Liver (tissue), 9 donors: Measurements from ENCODE around the gene JMJD7. TPM values are rescaled to one million over a fixed set of nuclear protein-coding genes. Genes with fewer than 3 reads are reported as not detected.

Source experiments
- DNase-seq: peaks from one replicate; pipeline ENCODE4 v3.0.0-alpha.2; 2017; ENCODE audit warnings: low spot score
- H3K27ac ChIP-seq, 2 donors: one replicate each; pipeline ENCODE4 v1.7.0; 2013; ENCODE audit warnings: inconsistent platforms in 2 of 2, low read length in 2 of 2, control low read depth in 1 of 2, low read depth in 1 of 2, mild to moderate bottlenecking in 1 of 2
- H3K27me3 ChIP-seq, 4 donors: one replicate each; pipeline versions ENCODE4 v1.6.1 to v1.7.0; 2013; ENCODE audit warnings: low read length in 3 of 4, inconsistent platforms in 1 of 4, mild to moderate bottlenecking in 1 of 4, moderate library complexity in 1 of 4; ENCODE audit not compliant: control insufficient read depth in 4 of 4, insufficient read depth in 4 of 4
- H3K36me3 ChIP-seq, 4 donors: one replicate each; pipeline versions ENCODE4 v1.6.1 to v1.7.0; 2013; ENCODE audit warnings: low read length in 3 of 4, mild to moderate bottlenecking in 3 of 4, low read depth in 1 of 4, moderate library complexity in 1 of 4; ENCODE audit not compliant: control insufficient read depth in 4 of 4, insufficient read depth in 3 of 4
- H3K4me1 ChIP-seq, 4 donors: one replicate each; pipeline versions ENCODE4 v1.6.1 to v1.7.0; 2013; ENCODE audit warnings: low read length in 3 of 4, mild to moderate bottlenecking in 3 of 4, moderate library complexity in 1 of 4; ENCODE audit not compliant: control insufficient read depth in 4 of 4, insufficient read depth in 4 of 4
- H3K4me3 ChIP-seq, 3 donors: one replicate each; pipeline versions ENCODE4 v1.6.1 to v1.7.0; 2013; ENCODE audit warnings: low read length in 3 of 3, control low read depth in 1 of 3, low read depth in 1 of 3, mild to moderate bottlenecking in 1 of 3
- H3K9ac ChIP-seq, 2 donors: one replicate each; pipeline ENCODE4 v1.7.0; 2013; ENCODE audit warnings: low read length in 2 of 2, mild to moderate bottlenecking in 2 of 2, moderate library complexity in 2 of 2, control low read depth in 1 of 2, low read depth in 1 of 2
- H3K9me3 ChIP-seq, 4 donors: one replicate each; pipeline versions ENCODE4 v1.6.1 to v1.7.0; 2013; ENCODE audit warnings: low read length in 3 of 4; ENCODE audit not compliant: control insufficient read depth in 4 of 4
- ATF3 ChIP-seq: IDR thresholded peaks from 2 replicates; pipeline ENCODE4 v1.6.1; 2016; ENCODE audit warnings: antibody characterized with exemption
- EGR1 ChIP-seq, 2 donors: IDR thresholded peaks; 2 replicates each; pipeline ENCODE4 v1.6.1; 2016 to 2018; ENCODE audit warnings: antibody characterized with exemption in 2 of 2, low read depth in 2 of 2
- FOXA1 ChIP-seq: IDR thresholded peaks from 2 replicates; pipeline ENCODE4 v1.6.1; 2016; ENCODE audit warnings: antibody characterized with exemption
- FOXA2 ChIP-seq: IDR thresholded peaks from 2 replicates; pipeline ENCODE4 v1.6.1; 2016; ENCODE audit warnings: antibody characterized with exemption
- GABPA ChIP-seq, 2 donors: IDR thresholded peaks in 1 of 2; conservative IDR thresholded peaks in 1 of 2; 2 replicates each; pipeline ENCODE4 v1.6.1; 2016; ENCODE audit warnings: antibody characterized with exemption in 2 of 2, mild to moderate bottlenecking in 1 of 2, moderate library complexity in 1 of 2
- HNF4A ChIP-seq, 2 donors: conservative IDR thresholded peaks; 2 replicates each; pipeline ENCODE4 v1.6.1; 2016; ENCODE audit warnings: antibody characterized with exemption in 2 of 2, mild to moderate bottlenecking in 2 of 2
- HNF4G ChIP-seq: IDR thresholded peaks from 2 replicates; pipeline ENCODE4 v1.6.1; 2016; ENCODE audit warnings: antibody characterized with exemption
- JUND ChIP-seq, 2 donors: IDR thresholded peaks; 2 replicates each; pipeline ENCODE4 v1.6.1; 2016; ENCODE audit warnings: antibody characterized with exemption in 2 of 2
- MAX ChIP-seq: IDR thresholded peaks from 2 replicates; pipeline ENCODE4 v1.6.1; 2016; ENCODE audit warnings: antibody characterized with exemption
- NR2F2 ChIP-seq: IDR thresholded peaks from 2 replicates; pipeline ENCODE4 v1.6.1; 2016; ENCODE audit warnings: antibody characterized with exemption
- RAD21 ChIP-seq, 2 donors: IDR thresholded peaks; 2 replicates each; pipeline ENCODE4 v1.6.1; 2016; ENCODE audit warnings: antibody characterized with exemption in 2 of 2, mild to moderate bottlenecking in 2 of 2
- REST ChIP-seq: IDR thresholded peaks from 2 replicates; pipeline ENCODE4 v1.6.1; 2016; ENCODE audit warnings: antibody characterized with exemption, mild to moderate bottlenecking
- RXRA ChIP-seq, 2 donors: IDR thresholded peaks; 2 replicates each; pipeline ENCODE4 v1.6.1; 2017 to 2018; ENCODE audit warnings: antibody characterized with exemption in 2 of 2, mild to moderate bottlenecking in 1 of 2
- SP1 ChIP-seq: IDR thresholded peaks from 2 replicates; pipeline ENCODE4 v1.6.1; 2018; ENCODE audit warnings: antibody characterized with exemption, mild to moderate bottlenecking
- YY1 ChIP-seq: IDR thresholded peaks from 2 replicates; pipeline ENCODE4 v1.6.1; 2016; ENCODE audit warnings: antibody characterized with exemption, mild to moderate bottlenecking
- ZBTB33 ChIP-seq: IDR thresholded peaks from 2 replicates; pipeline ENCODE4 v1.6.1; 2016; ENCODE audit warnings: antibody characterized with exemption
- WGBS: extraction: QIAGEN DNeasy Blood & Tissue Kit; methylation state at CpG from one replicate; pipeline ENCODE4 v1.1.7; 2013; 5-methylcytosine and 5-hydroxymethylcytosine counted together
- polyA plus RNA-seq, 2 donors: library from polyadenylated mRNA; stranded (reverse) in 1 of 2; unstranded in 1 of 2; fragments of 200-250 nt in 1 of 2; fragments of >200 nt in 1 of 2; fragmentation: Nextera tagmentation in 1 of 2; extraction: Ambion mirVana in 1 of 2; gene quantifications; one replicate each; pipeline versions ENCODE4 v1.2.1 to v1.2.3, GENCODE V29; 2013 to 2015
- total RNA-seq, 2 donors: library from RNA; depleted of rRNA; stranded (reverse); fragments of >200 nt; gene quantifications; one replicate each; pipeline ENCODE4 v1.2.3, GENCODE V29; 2014
- donor health status: healthy.
- donor health status: healthy.
- donor health status: healthy.
- donor health status: healthy.
- donor health status: healthy.

Gene JMJD7
- total and polyA plus RNA-seq, 4 donors, result 0.75 to 5.9 (median 5.4) TPM

- 97% methylated on average over 10 of the region's 10 CpGs for WGBS
Measured at GRCh38 chr15:41825145-41825544, 2.7 kb upstream of the JMJD7 start.

More at GRCh38 chr15:41825145-41825544, 2.7 kb upstream of the JMJD7 start:
- H3K4me3 ChIP-seq, result no peak overlapping the region
- H3K4me1 ChIP-seq, result peaks cover 0 to 12% (median 11%) of the 10 kb centered on the region in 4 donors
- H3K27me3 ChIP-seq, result no peaks in the 10 kb centered on the region
- peaks cover 0 to 22% (median 3%) of the 10 kb centered on the region in 4 donors for H3K36me3 ChIP-seq
- H3K9ac ChIP-seq, result no peak overlapping the region
- H3K9me3 ChIP-seq, result no peaks in the 10 kb centered on the region
- DNase-seq, result no peak
- TF ChIP-seq SP1 (no peak), FOXA1 (no peak), JUND (IDR thresholded peaks at IDR 0.05) (no peak), HNF4G (no peak), HNF4A (conservative IDR thresholded peaks at IDR 0.05) (no peak), ZBTB33 (no peak), FOXA2 (no peak), NR2F2 (no peak), ATF3 (no peak), GABPA (IDR thresholded peaks at IDR 0.05 in 1 of 2, conservative IDR thresholded peaks at IDR 0.05 in 1 of 2) (no peak), EGR1 (IDR thresholded peaks at IDR 0.05; ENCODE audit: low read depth in 2 of 2) (no peak), MAX (no peak), RAD21 (IDR thresholded peaks at IDR 0.05) (no peak), YY1 (no peak), RXRA (IDR thresholded peaks at IDR 0.05) (no peak), REST (no peak)
- no peak overlapping the region for H3K27ac ChIP-seq
